ENCODE measurements around the gene FHDC1.

DNA sequence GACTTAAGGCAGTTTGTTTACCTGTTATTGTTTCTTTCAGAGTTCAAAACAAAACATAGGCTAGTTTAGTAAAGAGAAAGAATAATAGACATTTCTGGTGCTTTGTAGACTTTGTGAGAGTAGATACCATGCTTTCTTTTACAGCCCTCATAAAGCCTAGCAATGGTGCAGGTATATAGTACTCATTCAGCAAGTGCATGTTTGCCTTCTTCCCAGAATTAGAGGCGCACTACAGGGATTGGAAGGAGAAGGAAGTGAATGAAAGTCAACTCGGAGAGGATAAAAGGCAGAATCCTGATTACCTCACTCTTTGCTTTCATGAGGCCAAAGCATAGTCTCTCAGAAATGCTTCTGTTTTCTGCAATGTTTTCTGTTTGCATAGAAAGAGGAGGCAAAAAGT lies 43.1 kb upstream of the FHDC1 start:
- no peak for TF ChIP-seq CTCF (IDR thresholded peaks at IDR 0.05)
- TF ChIP-seq POLR2A (IDR thresholded peaks at IDR 0.05) = no peak
